Endothelial cell of umbilical vein (primary cell): ENCODE measurements around the gene IQCE. TPM values are rescaled to one million over a fixed set of nuclear protein-coding genes. Genes with fewer than 3 reads are reported as not detected.

Experiments used
- BruUV-seq: library from RNA; stranded (reverse); fragments of 400-500 nt; replicated peaks from 2 replicates; lab custom pipeline; 2021; lab: Mats Ljungman, UMichigan
- CTCF ChIA-PET: fragments of 300-600, 350-600 bp; sonication (Branson Sonifier 250); formaldehyde crosslinking; loops from one replicate; lab custom pipeline; 2021; ENCODE audit warnings: antibody characterized with exemption, inconsistent platforms; lab: Charles Lee
- POLR2A ChIA-PET: fragments of 300-600, 350-600 bp; sonication (Branson Sonifier 250); formaldehyde crosslinking; loops from one replicate; lab custom pipeline; 2021; ENCODE audit warnings: antibody characterized with exemption, inconsistent platforms; lab: Charles Lee
- DNase-seq: peaks from one replicate; pipeline ENCODE4 v3.0.0-alpha.2; 2011; ENCODE audit warnings: low read depth, low spot score
- FAIRE-seq: peaks from 2 replicates; lab custom pipeline; 2011; peaks lifted over from hg19 to GRCh38; lab: Jason Lieb, UNC
- H2AFZ ChIP-seq: 2 replicates; pipeline ENCODE4 v1.6.0; 2012; ENCODE audit warnings: low read depth, low read length, control low read depth, inconsistent platforms
- H3K27ac ChIP-seq: 2 replicates; pipeline ENCODE4 v1.5.1; 2011; ENCODE audit warnings: low read depth, mild to moderate bottlenecking, control low read depth, low read length, moderate library complexity; ENCODE audit not compliant: insufficient read depth
- H3K27me3 ChIP-seq, 2 experiments: 2 replicates each; pipeline versions ENCODE4 v1.6.0 to v1.6.1; 2011; ENCODE audit warnings: low read length in 2 of 2, mixed read lengths in 1 of 2; ENCODE audit not compliant: control insufficient read depth in 2 of 2, insufficient read depth in 2 of 2
- H3K36me3 ChIP-seq, 2 experiments: 2 replicates in 1 of 2; 3 replicates in 1 of 2; pipeline ENCODE4 v1.5.1; 2011; ENCODE audit warnings: low read length in 2 of 2, mild to moderate bottlenecking in 1 of 2, moderate library complexity in 1 of 2; ENCODE audit not compliant: control insufficient read depth in 2 of 2, insufficient read depth in 2 of 2; ENCODE audit errors: extremely low read depth in 1 of 2
- H3K4me1 ChIP-seq: 3 replicates; pipeline ENCODE4 v1.5.1; 2011; ENCODE audit warnings: mild to moderate bottlenecking, low read length; ENCODE audit not compliant: control insufficient read depth, insufficient read depth; ENCODE audit errors: extremely low read depth
- H3K4me2 ChIP-seq: 2 replicates; pipeline ENCODE4 v1.6.1; 2011; ENCODE audit warnings: low read length, control low read depth, mixed read lengths; ENCODE audit not compliant: insufficient read depth
- H3K4me3 ChIP-seq, 3 experiments: fragments of 200-600 bp in 1 of 3; sonication (generic), shearing (Covaris generic) in 1 of 3; replicated peaks in 1 of 3; 2 replicates each; pipeline ENCODE4 v1.5.1; 2011 to 2016; ENCODE audit warnings: control low read depth in 3 of 3, low read length in 3 of 3, mild to moderate bottlenecking in 2 of 3, inconsistent platforms in 1 of 3, low read depth in 1 of 3, moderate library complexity in 1 of 3; ENCODE audit not compliant: insufficient read depth in 1 of 3
- H3K79me2 ChIP-seq: 2 replicates; pipeline ENCODE4 v1.6.0; 2012; ENCODE audit warnings: low read length, inconsistent platforms; ENCODE audit not compliant: control insufficient read depth, insufficient read depth
- H3K9ac ChIP-seq: replicated peaks from 2 replicates; pipeline ENCODE3; 2011; ENCODE audit warnings: low read length, control low read depth; ENCODE audit not compliant: insufficient read depth; ENCODE audit errors: extremely low read depth
- H3K9me1 ChIP-seq: replicated peaks from 3 replicates; pipeline ENCODE4 v1.6.0; 2011; ENCODE audit warnings: mild to moderate bottlenecking, low read length; ENCODE audit not compliant: control insufficient read depth, insufficient read depth; ENCODE audit errors: extremely low read depth
- H3K9me3 ChIP-seq: replicated peaks from 2 replicates; pipeline ENCODE4 v1.5.1; 2012; ENCODE audit warnings: low read length, inconsistent platforms; ENCODE audit not compliant: control insufficient read depth, insufficient read depth
- H4K20me1 ChIP-seq: replicated peaks from 2 replicates; pipeline ENCODE3; 2011; ENCODE audit warnings: mild to moderate bottlenecking, low read length; ENCODE audit not compliant: control insufficient read depth, insufficient read depth; ENCODE audit errors: extremely low read depth
- CTCF ChIP-seq, 2 donors: IDR thresholded peaks; 1 replicate in 1 of 2; 2 replicates in 1 of 2; pipeline ENCODE4 v1.5.1; 2011; ENCODE audit warnings: low read length in 2 of 2, mild to moderate bottlenecking in 2 of 2, moderate library complexity in 2 of 2, control low read depth in 1 of 2, inconsistent platforms in 1 of 2, low read depth in 1 of 2; ENCODE audit not compliant: insufficient read depth in 1 of 2; ENCODE audit errors: extremely low read depth in 1 of 2
- EZH2 ChIP-seq: IDR thresholded peaks from 2 replicates; pipeline ENCODE4 v1.6.1; 2012; ENCODE audit warnings: borderline replicate concordance, low read depth, mild to moderate bottlenecking, moderate library complexity, low read length, inconsistent platforms; ENCODE audit not compliant: severe bottlenecking
- FOS ChIP-seq: IDR thresholded peaks from 2 replicates; pipeline ENCODE4 v1.6.1; 2011; ENCODE audit warnings: mild to moderate bottlenecking, low read length, moderate library complexity, borderline replicate concordance; ENCODE audit not compliant: insufficient read depth
- GATA2 ChIP-seq: IDR thresholded peaks from 2 replicates; pipeline ENCODE4 v1.7.0; 2011; ENCODE audit warnings: low read depth, mild to moderate bottlenecking, moderate library complexity, mixed read lengths, low read length; ENCODE audit not compliant: insufficient read length, insufficient read depth
- JUN ChIP-seq: IDR thresholded peaks from 2 replicates; pipeline ENCODE4 v1.6.1; 2011; ENCODE audit warnings: borderline replicate concordance, low read depth; ENCODE audit not compliant: insufficient read length, insufficient read depth
- MAX ChIP-seq: IDR thresholded peaks from 2 replicates; pipeline ENCODE4 v1.6.1; 2011; ENCODE audit not compliant: insufficient read depth, insufficient read length
- MYC ChIP-seq: IDR thresholded peaks from one replicate; pipeline ENCODE4 v1.6.1; 2011; ENCODE audit warnings: mild to moderate bottlenecking, low read depth, low read length
- POLR2A ChIP-seq: IDR thresholded peaks from 2 replicates; pipeline ENCODE4 v1.6.1; 2012; ENCODE audit warnings: low read depth, mild to moderate bottlenecking, control low read depth, low read length
- POLR2AphosphoS5 ChIP-seq: IDR thresholded peaks from 2 replicates; pipeline ENCODE4 v1.6.1; 2012; ENCODE audit warnings: low read depth, mild to moderate bottlenecking, control low read depth, low read length, moderate library complexity; ENCODE audit not compliant: insufficient read depth
- dilution Hi-C: fragments of 300-500 bp; cut with MboI; formaldehyde crosslinking; loops from one replicate; pipeline ENCODE4 v1.15.0; 2019; ENCODE audit warnings: low sequenced_read_pairs; ENCODE audit not compliant: extremely low pct_ligation_motif_present
- intact Hi-C: fragments of 100-400 bp; cut with micrococcal nuclease; formaldehyde crosslinking; loops from one replicate; pipeline ENCODE4 v1.10.0; 2022
- polyA plus RNA-seq, 4 experiments: library from polyadenylated mRNA; depleted of rRNA in 3 of 4; stranded (reverse) in 3 of 4; unstranded in 1 of 4; fragments of >200 nt; gene quantifications; 2 replicates each; pipeline versions ENCODE4 v1.2.1 to v1.2.3, GENCODE V29; 2011 to 2012; ENCODE audit warnings: missing spikeins in 1 of 4
- total RNA-seq: library from RNA; stranded (reverse); gene quantifications from 2 replicates; pipeline ENCODE4 v1.2.3, GENCODE V29; 2021

Gene IQCE
- total and polyA plus RNA-seq, 2 donors (not counting 3 experiments of a cell fraction or from before 2014, with no cell fraction given): 4.9 to 14.5 TPM

- Histone ChIP-seq H3K4me3 (no peak overlapping the region), H3K9me3 (no peaks in the 10 kb centered on the region), H3K9ac (no peak overlapping the region), H3K36me3 (no peaks in the 10 kb centered on the region), H4K20me1 (no peaks in the 10 kb centered on the region), H3K79me2 (no peaks in the 10 kb centered on the region), H3K9me1 (no peaks in the 10 kb centered on the region), H3K27me3 (no peaks in the 10 kb centered on the region), H3K27ac (no peak overlapping the region), H3K4me1 (peaks cover 2% of the 10 kb centered on the region), H3K4me2 (no peak overlapping the region), H2AFZ (no peak overlapping the region)
- BruUV-seq: no TSS peak
- CTCF ChIA-PET: interaction anchor here (1.0 to 2.0 kb wide), 3 partner anchors 9 to 30 kb away, joined by 3 to 6 read pairs (median 3); no protein-coding TSS in a partner anchor
- DNase-seq: no peak
- TF ChIP-seq CTCF (IDR thresholded peaks at IDR 0.05; ENCODE audit: extremely low read depth in 1 of 2, insufficient read depth in 1 of 2, low read depth in 1 of 2, low read length in 2 of 2): no peak
- no peak for TF ChIP-seq FOS
- no peak for TF ChIP-seq MYC
- no peak for TF ChIP-seq GATA2
- TF ChIP-seq POLR2A: no peak
- no peak for TF ChIP-seq JUN
- no peak for TF ChIP-seq EZH2
- no peak for TF ChIP-seq POLR2AphosphoS5
- no peak for TF ChIP-seq MAX
- dilution Hi-C loops (no loop called here), intact Hi-C loops (no loop called here)
- no peak for FAIRE-seq
- POLR2A ChIA-PET: no interaction called here
These were observed 53.8 kb downstream of the IQCE start for GRCh38 chr7:2612445-2613097.
